B cell (primary cell): ENCODE data around the gene SMAD7. TPM values are rescaled to one million over a fixed set of nuclear protein-coding genes. Genes with fewer than 3 reads are reported as not detected.

Experiments
- ATAC-seq: fragments of 200-7000 bp; cut with Tn5 transposase; one replicate; pipeline ENCODE4 v1.10.0; 2021; ENCODE audit warnings: low read depth, mild to moderate bottlenecking, moderate number of reproducible peaks, moderate library complexity
- CTCF ChIA-PET: fragments of 350-600 bp; sonication (Branson Sonifier 250); formaldehyde crosslinking; loops from one replicate; lab custom pipeline; 2021; ENCODE audit warnings: antibody characterized with exemption, inconsistent platforms; lab: Charles Lee
- POLR2A ChIA-PET: fragments of 350-600 bp; sonication (Branson Sonifier 250); formaldehyde crosslinking; loops from one replicate; lab custom pipeline; 2021; ENCODE audit warnings: antibody characterized with exemption; lab: Charles Lee
- DNase-seq: peaks from one replicate; pipeline ENCODE4 v3.0.0; 2013
- H2AFZ ChIP-seq: 2 replicates; pipeline ENCODE4 v1.6.1; 2012; ENCODE audit warnings: mild to moderate bottlenecking, low read depth, low read length; ENCODE audit not compliant: insufficient read depth, poor library complexity, severe bottlenecking
- H3K27ac ChIP-seq, 2 donors: 1 replicate in 1 of 2; 2 replicates in 1 of 2; pipeline ENCODE4 v1.5.1; 2012 to 2013; ENCODE audit warnings: low read length in 2 of 2, mild to moderate bottlenecking in 2 of 2, moderate library complexity in 1 of 2
- H3K27me3 ChIP-seq, 4 experiments: fragments of 200-600 bp in 1 of 4; sonication (generic) in 1 of 4; replicated peaks in 1 of 4; 1 replicate in 2 of 4; 2 replicates in 2 of 4; pipeline versions ENCODE4 v1.6.1 to v1.7.0; 2013 to 2016; ENCODE audit warnings: low read length in 3 of 4, mild to moderate bottlenecking in 2 of 4, mixed read lengths in 1 of 4, moderate library complexity in 1 of 4; ENCODE audit not compliant: insufficient read depth in 4 of 4, control insufficient read depth in 3 of 4; ENCODE audit errors: control extremely low read depth in 1 of 4
- H3K36me3 ChIP-seq, 2 experiments: replicated peaks in 1 of 2; 1 replicate in 1 of 2; 2 replicates in 1 of 2; pipeline versions ENCODE4 v1.6.1 to v1.7.1; 2013; ENCODE audit warnings: low read length in 1 of 2; ENCODE audit not compliant: insufficient read depth in 2 of 2, control insufficient read depth in 1 of 2; ENCODE audit errors: control extremely low read depth in 1 of 2, extremely low read depth in 1 of 2
- H3K4me1 ChIP-seq, 2 donors: fragments of 200-600 bp in 1 of 2; sonication (generic) in 1 of 2; 1 replicate in 1 of 2; 2 replicates in 1 of 2; pipeline versions ENCODE4 v1.5.1 to v1.6.1; 2013 to 2017; ENCODE audit warnings: low read length in 2 of 2; ENCODE audit not compliant: control insufficient read depth in 2 of 2, insufficient read depth in 2 of 2
- H3K4me2 ChIP-seq: replicated peaks from 2 replicates; pipeline ENCODE3; 2012; ENCODE audit warnings: mild to moderate bottlenecking, low read depth, low read length; ENCODE audit not compliant: poor library complexity, severe bottlenecking
- H3K4me3 ChIP-seq, 5 experiments: fragments of 200-600 bp in 1 of 5; sonication (generic) in 1 of 5; 1 replicate in 3 of 5; 2 replicates in 2 of 5; pipeline versions ENCODE4 v1.5.1 to v1.7.0; 2011 to 2016; ENCODE audit warnings: low read length in 4 of 5, mild to moderate bottlenecking in 4 of 5, low read depth in 2 of 5, control low read depth in 1 of 5, moderate library complexity in 1 of 5; ENCODE audit not compliant: insufficient read depth in 1 of 5; ENCODE audit errors: control extremely low read depth in 1 of 5, extremely low read depth in 1 of 5
- H3K79me2 ChIP-seq: fragments of 200-600 bp; sonication (generic); one replicate; pipeline ENCODE4 v1.6.0; 2016; ENCODE audit warnings: low read length; ENCODE audit not compliant: control insufficient read depth, insufficient read depth
- H3K9ac ChIP-seq: fragments of 200-600 bp; sonication (generic); 2 replicates; pipeline ENCODE4 v1.6.1; 2017; ENCODE audit warnings: mild to moderate bottlenecking, low read length, moderate library complexity
- H3K9me3 ChIP-seq, 3 donors: one replicate each; pipeline versions ENCODE4 v1.6.1 to v1.7.1; 2013; ENCODE audit warnings: low read length in 2 of 3; ENCODE audit not compliant: control insufficient read depth in 2 of 3, insufficient read depth in 1 of 3; ENCODE audit errors: control extremely low read depth in 1 of 3
- H4K20me1 ChIP-seq: 2 replicates; pipeline ENCODE4 v1.6.0; 2012; ENCODE audit warnings: mild to moderate bottlenecking, low read length; ENCODE audit not compliant: insufficient read depth, control insufficient read depth, poor library complexity, severe bottlenecking
- H3K27ac Mint-ChIP-seq: one replicate; pipeline ENCODE4 v1.8.0; 2021; ENCODE audit warnings: mixed read lengths
- H3K27me3 Mint-ChIP-seq: one replicate; pipeline ENCODE4 v1.8.0; 2021; ENCODE audit warnings: mixed read lengths
- H3K4me1 Mint-ChIP-seq: one replicate; pipeline ENCODE4 v1.8.0; 2021; ENCODE audit warnings: mixed read lengths
- H3K4me3 Mint-ChIP-seq: one replicate; pipeline ENCODE4 v1.8.0; 2021; ENCODE audit warnings: mixed read lengths
- H3K9me3 Mint-ChIP-seq: one replicate; pipeline ENCODE4 v1.8.0; 2022; ENCODE audit warnings: mixed read lengths; ENCODE audit not compliant: insufficient read depth
- CTCF ChIP-seq: fragments of 200-600 bp; IDR thresholded peaks from one replicate; pipeline ENCODE4 v1.8.0; 2022; ENCODE audit warnings: antibody characterized with exemption, mild to moderate bottlenecking
- EZH2 ChIP-seq: IDR thresholded peaks from 2 replicates; pipeline ENCODE4 v1.6.1; 2012; ENCODE audit warnings: borderline replicate concordance, low read depth, mild to moderate bottlenecking, moderate library complexity, low read length; ENCODE audit not compliant: insufficient read depth, poor library complexity, severe bottlenecking
- WGBS: methylation state at CpG from one replicate; pipeline ENCODE4 v1.1.5; 2013; ENCODE audit warnings: missing lambda C conversion rate; ENCODE audit not compliant: insufficient coverage; 5-methylcytosine and 5-hydroxymethylcytosine counted together
- intact Hi-C: fragments of 100-400 bp; cut with micrococcal nuclease; formaldehyde crosslinking; loops from one replicate; pipeline ENCODE4 v1.10.0; 2022
- polyA plus RNA-seq: library from polyadenylated mRNA; depleted of rRNA; stranded (reverse); fragments of >200 nt; gene quantifications from 2 replicates; pipeline ENCODE4 v1.2.3, GENCODE V29; 2012
- total RNA-seq, 2 donors: library from RNA; stranded (reverse); fragments of 120-200 nt in 1 of 2; gene quantifications; 1 replicate in 1 of 2; 2 replicates in 1 of 2; pipeline versions ENCODE4 v1.2.3 to v1.2.4, GENCODE V29; 2013 to 2022

The SMAD7 gene
- total and polyA plus RNA-seq, 2 donors (not counting 1 experiment from before 2014, with no cell fraction given): 10.1 to 20.9 TPM

DNA sequence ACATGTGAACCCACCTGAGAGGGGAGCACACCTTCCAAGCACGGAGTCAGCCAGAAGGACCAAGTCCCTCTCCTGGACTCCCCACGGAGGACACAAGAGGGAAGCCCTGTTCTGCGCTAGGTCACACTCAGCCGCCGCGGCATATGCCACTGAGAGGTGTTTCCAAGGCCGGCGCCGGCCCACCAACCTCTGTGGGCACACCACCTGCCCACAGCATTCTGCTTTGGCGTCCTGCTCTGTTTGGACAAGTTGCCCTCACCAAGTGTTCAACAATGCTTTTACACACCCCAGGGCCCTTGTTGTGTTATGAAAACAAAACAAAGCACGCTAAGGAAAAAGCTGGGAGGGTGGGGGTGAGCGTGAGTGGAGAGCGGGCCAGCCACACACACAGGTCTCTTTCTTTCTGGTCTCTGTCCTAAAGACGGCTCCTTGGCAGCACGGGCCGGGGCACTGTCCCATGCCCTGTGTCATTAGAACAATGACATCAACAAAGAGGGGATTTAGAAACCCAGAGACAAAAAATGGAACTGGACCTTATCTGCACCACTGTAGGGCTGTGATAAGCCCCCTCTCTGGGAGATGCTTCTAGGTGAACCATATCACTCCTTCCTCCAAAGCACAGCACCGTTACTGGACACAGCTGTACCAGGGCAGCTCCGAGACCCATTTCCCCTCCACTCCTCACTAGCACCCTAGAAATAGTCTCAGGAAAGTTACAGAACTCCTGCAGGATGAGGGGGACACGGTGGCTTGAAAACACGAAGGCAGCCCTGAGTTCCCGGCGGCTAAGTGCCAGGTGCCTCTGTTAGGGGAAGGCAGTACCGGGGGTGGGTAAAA is 17.0 kb downstream of the SMAD7 start:
- Mint-ChIP-seq H3K27ac (peak overlapping the region; percentile 89), H3K4me1 (peaks cover 94% of the 10 kb centered on the region), H3K27me3 (no peaks in the 10 kb centered on the region), H3K4me3 (peak overlapping the region; percentile 77), H3K9me3 (no peaks in the 10 kb centered on the region)
- Histone ChIP-seq H3K79me2 (peaks cover 87% of the 10 kb centered on the region), H3K27me3 (no peaks in the 10 kb centered on the region), H3K9me3 (no peaks in the 10 kb centered on the region), H3K4me2 (peak overlapping the region; percentile 79), H3K4me1 (peaks cover 70 to 85% of the 10 kb centered on the region in 2 donors), H3K4me3 (peak overlapping the region in 2 of 5 experiments; percentile 3 to 20), H2AFZ (no peak overlapping the region), H3K36me3 (no peaks in the 10 kb centered on the region), H3K27ac (peak overlapping the region; percentile 39 to 79), H4K20me1 (no peaks in the 10 kb centered on the region), H3K9ac (peak overlapping the region; percentile 60)
- DNase-seq (no peak), ATAC-seq (no peak)
- TF ChIP-seq CTCF (no peak), EZH2 (no peak)
- CTCF ChIA-PET: interaction anchor here (1.1 to 1.8 kb wide), 3 partner anchors 10 to 19 kb away, joined by 3 to 14 read pairs (median 7); partner anchors contain the start of gene SMAD7
- intact Hi-C loops: no loop called here
- POLR2A ChIA-PET: interaction anchor here (0.6 to 2.2 kb wide), 8 partner anchors 7 to 526 kb away, joined by 3 to 8 read pairs (median 4); no protein-coding TSS in a partner anchor
- WGBS: 73% methylated on average over 16 of the region's 23 CpGs
